HG02870 (cell line): ENCODE data around the gene VLDLR.
"Not testable (repeated sequence)": the region's sequence is repeated elsewhere in the genome, so short reads cannot be mapped to it uniquely, and the experiment has no call there.

Source experiments
- ATAC-seq: cut with Tn5 transposase; IDR thresholded peaks from one replicate; pipeline ENCODE4 v1.9.1; 2021; ENCODE audit warnings: mild to moderate bottlenecking, moderate library complexity; ENCODE audit not compliant: unreplicated experiment

The VLDLR gene

GRCh38 chr9:2707256-2707655 lies 85.7 kb downstream of the VLDLR start:
- not testable (repeated sequence) for ATAC-seq
